GM12878 (cell line): ENCODE results near the gene RALGPS2. TPM values are rescaled to one million over a fixed set of nuclear protein-coding genes. Genes with fewer than 3 reads are reported as not detected.

ENCODE experiments used
- ATAC-seq: fragments of 200-7000 bp; cut with Tn5 transposase; 3 replicates; pipeline ENCODE4 v1.9.1; 2020; ENCODE audit warnings: mild to moderate bottlenecking, moderate library complexity
- BruUV-seq: library from RNA; stranded (reverse); fragments of 400-500 nt; replicated peaks from 2 replicates; lab custom pipeline; 2021; lab: Mats Ljungman, UMichigan
- CTCF ChIA-PET: fragments of 300-600 bp; sonication (Branson Sonifier 250); formaldehyde crosslinking; extraction: SDS; loops from one replicate; lab custom pipeline; 2021; ENCODE audit warnings: inconsistent platforms; lab: Yijun Ruan, JAX
- POLR2A ChIA-PET: fragments of 350-600 bp; formaldehyde crosslinking; extraction: SDS; loops from one replicate; lab custom pipeline; 2021; ENCODE audit warnings: inconsistent platforms; lab: Charles Lee
- RAD21 ChIA-PET: fragments of 300-600 bp; sonication (Branson Sonifier 250); formaldehyde crosslinking; loops from one replicate; lab custom pipeline; 2023; ENCODE audit warnings: antibody characterized with exemption; ENCODE audit not compliant: unreplicated experiment; lab: Charles Lee
- SMC1A ChIA-PET: fragments of 300-600 bp; sonication (Branson Sonifier 250); formaldehyde crosslinking; loops from one replicate; lab custom pipeline; 2023; ENCODE audit not compliant: unreplicated experiment, uncharacterized antibody; lab: Charles Lee
- DNase-seq: peaks from one replicate; pipeline ENCODE4 v3.0.0-alpha.2; 2011; ENCODE audit warnings: low read depth, low spot score
- FAIRE-seq: peaks from 3 replicates; lab custom pipeline; 2011; peaks lifted over from hg19 to GRCh38; lab: Jason Lieb, UNC
- H2AFZ ChIP-seq: 2 replicates; pipeline ENCODE4 v1.6.0; 2011; ENCODE audit warnings: low read depth, low read length, control low read depth; ENCODE audit not compliant: control insufficient read depth
- H3K27ac ChIP-seq: 2 replicates; pipeline ENCODE4 v1.5.1; 2011; ENCODE audit warnings: control low read depth; ENCODE audit not compliant: control insufficient read depth, insufficient read depth
- H3K27me3 ChIP-seq, 2 experiments: replicated peaks in 1 of 2; 2 replicates each; pipeline versions ENCODE4 v1.6.0 to v1.6.1; 2011; ENCODE audit warnings: low read length in 1 of 2; ENCODE audit not compliant: control insufficient read depth in 2 of 2, insufficient read depth in 2 of 2
- H3K36me3 ChIP-seq, 2 experiments: 2 replicates each; pipeline ENCODE4 v1.5.1; 2011; ENCODE audit warnings: low read length in 1 of 2; ENCODE audit not compliant: control insufficient read depth in 2 of 2, insufficient read depth in 2 of 2
- H3K4me1 ChIP-seq: 2 replicates; pipeline ENCODE4 v1.6.1; 2011; ENCODE audit warnings: mild to moderate bottlenecking, low read length, moderate library complexity, mixed read lengths; ENCODE audit not compliant: control insufficient read depth, insufficient read depth
- H3K4me2 ChIP-seq: 2 replicates; pipeline ENCODE4 v1.6.0; 2011; ENCODE audit warnings: control low read depth; ENCODE audit not compliant: control insufficient read depth, insufficient read depth
- H3K4me3 ChIP-seq: fragments of 200-600 bp; sonication (generic); 2 replicates; pipeline ENCODE4 v1.5.1; 2016
- H3K79me2 ChIP-seq: 2 replicates; pipeline ENCODE4 v1.6.0; 2011; ENCODE audit warnings: low read length; ENCODE audit not compliant: control insufficient read depth, insufficient read depth
- H3K9ac ChIP-seq: 2 replicates; pipeline ENCODE4 v1.8.0; 2011; ENCODE audit warnings: low read length, control low read depth, mixed read lengths; ENCODE audit not compliant: control insufficient read depth, insufficient read depth
- H3K9me3 ChIP-seq: replicated peaks from 3 replicates; pipeline ENCODE4 v1.5.1; 2011; ENCODE audit warnings: mild to moderate bottlenecking, low read length; ENCODE audit not compliant: control insufficient read depth, insufficient read depth
- H4K20me1 ChIP-seq: 2 replicates; pipeline ENCODE4 v1.6.0; 2011; ENCODE audit not compliant: control insufficient read depth, insufficient read depth
- CHD4 ChIP-seq: fragments of 200-600 bp; sonication (generic); IDR thresholded peaks from 2 replicates; pipeline ENCODE4 v1.6.1; 2016; ENCODE audit warnings: mild to moderate bottlenecking
- HDAC6 ChIP-seq: fragments of 200-600 bp; sonication (generic); IDR thresholded peaks from one replicate; pipeline ENCODE4 v1.8.0; 2017; ENCODE audit warnings: antibody characterized with exemption; ENCODE audit not compliant: unreplicated experiment
- KLF5 ChIP-seq: fragments of 450-650 bp; IDR thresholded peaks from 2 replicates; pipeline ENCODE4 v1.6.1; 2014; ENCODE audit warnings: mild to moderate bottlenecking; ENCODE audit not compliant: partially characterized antibody
- MEF2A ChIP-seq: IDR thresholded peaks from 2 replicates; pipeline ENCODE4 v1.6.1; 2011; ENCODE audit warnings: low read depth, mild to moderate bottlenecking, low read length, moderate library complexity; ENCODE audit not compliant: insufficient read depth
- NRF1 ChIP-seq: conservative IDR thresholded peaks from 2 replicates; pipeline ENCODE4 v1.6.1; 2011; ENCODE audit warnings: mild to moderate bottlenecking, low read depth, low read length, improper control_type of control experiment
- POLR2A ChIP-seq: IDR thresholded peaks from 2 replicates; pipeline ENCODE4 v1.6.1; 2011; ENCODE audit warnings: low read depth, mild to moderate bottlenecking, low read length
- POU2F2 ChIP-seq: IDR thresholded peaks from 3 replicates; pipeline ENCODE4 v1.6.1; 2011; ENCODE audit warnings: low read depth, mild to moderate bottlenecking, low read length, borderline replicate concordance
- RAD21 ChIP-seq: IDR thresholded peaks from 2 replicates; pipeline ENCODE4 v1.6.1; 2011; ENCODE audit warnings: mild to moderate bottlenecking, low read depth, low read length, moderate library complexity; ENCODE audit not compliant: insufficient read depth
- RCOR1 ChIP-seq: conservative IDR thresholded peaks from 2 replicates; pipeline ENCODE4 v1.6.1; 2012; ENCODE audit warnings: low read depth, low read length, improper control_type of control experiment
- SIN3A ChIP-seq: IDR thresholded peaks from 2 replicates; pipeline ENCODE4 v1.6.1; 2012; ENCODE audit warnings: low read depth, low read length, improper control_type of control experiment
- YY1 ChIP-seq: IDR thresholded peaks from 2 replicates; pipeline ENCODE4 v1.6.1; 2011; ENCODE audit warnings: low read depth, mild to moderate bottlenecking, low read length
- ZNF24 ChIP-seq: fragments of 450-650 bp; IDR thresholded peaks from 2 replicates; pipeline ENCODE4 v1.6.1; 2017; ENCODE audit warnings: antibody characterized with exemption, mild to moderate bottlenecking
- WGBS: methylation state at CpG from one replicate; pipeline ENCODE4 v1.1.6; 2016; ENCODE audit warnings: low lambda C conversion rate; ENCODE audit not compliant: insufficient replicate concordance, insufficient coverage; ENCODE audit errors: missing lambda C conversion rate; 5-methylcytosine and 5-hydroxymethylcytosine counted together
- in situ Hi-C: fragments of 300-500 bp; cut with MboI; formaldehyde crosslinking; loops from 9 replicates; pipeline ENCODE4 v1.14.3; 2018; ENCODE audit warnings: mixed read lengths
- intact Hi-C: fragments of 100-400 bp; cut with micrococcal nuclease; formaldehyde crosslinking; loops from one replicate; pipeline ENCODE4 v1.14.2; 2022; ENCODE audit not compliant: unreplicated experiment
- polyA plus RNA-seq, 11 experiments: library from polyadenylated mRNA; depleted of rRNA in 4 of 11; unstranded in 6 of 11; stranded (reverse) in 5 of 11; fragments of >200 nt; fragmentation: Nextera tagmentation in 4 of 11; fragmentation: Illumina TruSeq in 1 of 11; extraction: Ambion mirVana in 4 of 11; extraction: Trizol in 1 of 11; gene quantifications; 1 replicate in 1 of 11; 2 replicates in 10 of 11; pipeline versions ENCODE4 v1.2.1 to v1.2.3, GENCODE V29; 2011 to 2016; ENCODE audit warnings: inconsistent platforms in 2 of 11, missing spikeins in 2 of 11, low read depth in 1 of 11
- total RNA-seq, 4 experiments: library from RNA; depleted of rRNA in 3 of 4; stranded (reverse); fragments of >200 nt in 3 of 4; fragmentation: Illumina TruSeq in 1 of 4; extraction: Trizol in 1 of 4; gene quantifications; 2 replicates each; pipeline versions ENCODE4 v1.2.1 to v1.2.3, GENCODE V29; 2013 to 2021
- TF ChIP-seq, protein P1 (sequence below): fragments of 450-650 bp; IDR thresholded peaks from 2 replicates; pipeline ENCODE4 v1.6.1; 2017; ENCODE audit warnings: borderline replicate concordance
- TF ChIP-seq, protein P2 (sequence below): fragments of 450-650 bp; IDR thresholded peaks from 2 replicates; pipeline ENCODE4 v1.6.1; 2016; ENCODE audit warnings: mild to moderate bottlenecking, moderate library complexity, borderline replicate concordance
- TF ChIP-seq, protein P3 (sequence below): fragments of 450-650 bp; IDR thresholded peaks from 2 replicates; pipeline ENCODE4 v1.6.1; 2017; ENCODE audit warnings: low read depth, mild to moderate bottlenecking, moderate library complexity

Gene RALGPS2
- total and polyA plus RNA-seq, 10 of the 15 experiments (the other 5 are each of a cell fraction or from before 2014, with no cell fraction given), result 0.08 to 3.7 (median 0.50) TPM

DNA sequence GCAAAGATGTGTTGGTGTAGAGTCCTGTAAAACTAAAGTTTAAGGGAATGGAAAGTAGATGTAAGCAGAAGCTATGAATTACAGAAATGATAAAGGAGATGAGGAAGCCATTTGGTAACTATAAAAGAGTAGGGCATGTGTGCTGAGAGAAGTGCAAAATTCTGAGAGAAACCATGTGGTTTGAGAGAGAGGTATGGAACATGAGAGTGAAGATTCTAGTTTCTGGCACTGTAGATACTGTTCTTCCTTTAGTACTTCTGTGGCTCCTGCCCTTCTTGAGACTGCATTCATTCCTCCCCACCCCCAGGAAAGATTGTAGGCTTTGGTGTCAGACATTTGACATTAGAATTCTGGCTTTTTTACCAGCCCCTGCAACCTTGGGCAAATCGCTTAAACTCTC is 15.4 kb downstream of the RALGPS2 start:
- Histone ChIP-seq H3K9me3 (no peaks in the 10 kb centered on the region), H3K4me1 (no peaks in the 10 kb centered on the region), H3K4me2 (no peak overlapping the region), H3K9ac (no peak overlapping the region), H3K4me3 (no peak overlapping the region), H3K27me3 (no peaks in the 10 kb centered on the region), H4K20me1 (no peaks in the 10 kb centered on the region), H2AFZ (no peak overlapping the region), H3K36me3 (no peaks in the 10 kb centered on the region; a peak in 1 of 4 replicates), H3K79me2 (no peaks in the 10 kb centered on the region), H3K27ac (no peak overlapping the region)
- ChIA-PET RAD21 (no interaction called here), POLR2A (no interaction called here), SMC1A (interaction anchor here (1.2 kb wide), 1 partner anchor 13 kb away, joined by 3 read pairs; no protein-coding TSS in a partner anchor), CTCF (interaction anchor here (1.3 kb wide), 1 partner anchor 262 kb away, joined by 4 read pairs; no protein-coding TSS in a partner anchor)
- in situ Hi-C loops, result no loop called here
- FAIRE-seq (peak; percentile 44), ATAC-seq (no peak), DNase-seq (no peak)
- intact Hi-C loops, result no loop called here
- no TSS peak for BruUV-seq
- 93% methylated on average over 1 of the region's 1 CpG for WGBS
- TF ChIP-seq RCOR1, result no peak
- no peak for TF ChIP-seq POU2F2
- TF ChIP-seq, protein P1, sequence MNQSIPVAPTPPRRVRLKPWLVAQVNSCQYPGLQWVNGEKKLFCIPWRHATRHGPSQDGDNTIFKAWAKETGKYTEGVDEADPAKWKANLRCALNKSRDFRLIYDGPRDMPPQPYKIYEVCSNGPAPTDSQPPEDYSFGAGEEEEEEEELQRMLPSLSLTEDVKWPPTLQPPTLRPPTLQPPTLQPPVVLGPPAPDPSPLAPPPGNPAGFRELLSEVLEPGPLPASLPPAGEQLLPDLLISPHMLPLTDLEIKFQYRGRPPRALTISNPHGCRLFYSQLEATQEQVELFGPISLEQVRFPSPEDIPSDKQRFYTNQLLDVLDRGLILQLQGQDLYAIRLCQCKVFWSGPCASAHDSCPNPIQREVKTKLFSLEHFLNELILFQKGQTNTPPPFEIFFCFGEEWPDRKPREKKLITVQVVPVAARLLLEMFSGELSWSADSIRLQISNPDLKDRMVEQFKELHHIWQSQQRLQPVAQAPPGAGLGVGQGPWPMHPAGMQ, result no peak
- TF ChIP-seq KLF5, result no peak
- no peak for TF ChIP-seq MEF2A
- TF ChIP-seq NRF1, result no peak
- no peak for TF ChIP-seq SIN3A
- no peak for TF ChIP-seq RAD21
- TF ChIP-seq, protein P2, sequence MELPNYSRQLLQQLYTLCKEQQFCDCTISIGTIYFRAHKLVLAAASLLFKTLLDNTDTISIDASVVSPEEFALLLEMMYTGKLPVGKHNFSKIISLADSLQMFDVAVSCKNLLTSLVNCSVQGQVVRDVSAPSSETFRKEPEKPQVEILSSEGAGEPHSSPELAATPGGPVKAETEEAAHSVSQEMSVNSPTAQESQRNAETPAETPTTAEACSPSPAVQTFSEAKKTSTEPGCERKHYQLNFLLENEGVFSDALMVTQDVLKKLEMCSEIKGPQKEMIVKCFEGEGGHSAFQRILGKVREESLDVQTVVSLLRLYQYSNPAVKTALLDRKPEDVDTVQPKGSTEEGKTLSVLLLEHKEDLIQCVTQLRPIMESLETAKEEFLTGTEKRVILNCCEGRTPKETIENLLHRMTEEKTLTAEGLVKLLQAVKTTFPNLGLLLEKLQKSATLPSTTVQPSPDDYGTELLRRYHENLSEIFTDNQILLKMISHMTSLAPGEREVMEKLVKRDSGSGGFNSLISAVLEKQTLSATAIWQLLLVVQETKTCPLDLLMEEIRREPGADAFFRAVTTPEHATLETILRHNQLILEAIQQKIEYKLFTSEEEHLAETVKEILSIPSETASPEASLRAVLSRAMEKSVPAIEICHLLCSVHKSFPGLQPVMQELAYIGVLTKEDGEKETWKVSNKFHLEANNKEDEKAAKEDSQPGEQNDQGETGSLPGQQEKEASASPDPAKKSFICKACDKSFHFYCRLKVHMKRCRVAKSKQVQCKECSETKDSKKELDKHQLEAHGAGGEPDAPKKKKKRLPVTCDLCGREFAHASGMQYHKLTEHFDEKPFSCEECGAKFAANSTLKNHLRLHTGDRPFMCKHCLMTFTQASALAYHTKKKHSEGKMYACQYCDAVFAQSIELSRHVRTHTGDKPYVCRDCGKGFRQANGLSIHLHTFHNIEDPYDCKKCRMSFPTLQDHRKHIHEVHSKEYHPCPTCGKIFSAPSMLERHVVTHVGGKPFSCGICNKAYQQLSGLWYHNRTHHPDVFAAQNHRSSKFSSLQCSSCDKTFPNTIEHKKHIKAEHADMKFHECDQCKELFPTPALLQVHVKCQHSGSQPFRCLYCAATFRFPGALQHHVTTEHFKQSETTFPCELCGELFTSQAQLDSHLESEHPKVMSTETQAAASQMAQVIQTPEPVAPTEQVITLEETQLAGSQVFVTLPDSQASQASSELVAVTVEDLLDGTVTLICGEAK, result no peak
- no peak for TF ChIP-seq YY1
- no peak for TF ChIP-seq ZNF24
- TF ChIP-seq CHD4, result no peak
- no peak for TF ChIP-seq POLR2A
- TF ChIP-seq, protein P3, sequence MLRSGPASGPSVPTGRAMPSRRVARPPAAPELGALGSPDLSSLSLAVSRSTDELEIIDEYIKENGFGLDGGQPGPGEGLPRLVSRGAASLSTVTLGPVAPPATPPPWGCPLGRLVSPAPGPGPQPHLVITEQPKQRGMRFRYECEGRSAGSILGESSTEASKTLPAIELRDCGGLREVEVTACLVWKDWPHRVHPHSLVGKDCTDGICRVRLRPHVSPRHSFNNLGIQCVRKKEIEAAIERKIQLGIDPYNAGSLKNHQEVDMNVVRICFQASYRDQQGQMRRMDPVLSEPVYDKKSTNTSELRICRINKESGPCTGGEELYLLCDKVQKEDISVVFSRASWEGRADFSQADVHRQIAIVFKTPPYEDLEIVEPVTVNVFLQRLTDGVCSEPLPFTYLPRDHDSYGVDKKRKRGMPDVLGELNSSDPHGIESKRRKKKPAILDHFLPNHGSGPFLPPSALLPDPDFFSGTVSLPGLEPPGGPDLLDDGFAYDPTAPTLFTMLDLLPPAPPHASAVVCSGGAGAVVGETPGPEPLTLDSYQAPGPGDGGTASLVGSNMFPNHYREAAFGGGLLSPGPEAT, result no peak
- no peak for TF ChIP-seq HDAC6
